SU-DHL-6 (cell line): ENCODE results near the gene XYLB.

Experiments used
- CTCF ChIP-seq: fragments of 200-600 bp; sonication (generic); IDR thresholded peaks from one replicate; pipeline ENCODE4 v1.5.1; 2017; ENCODE audit warnings: antibody characterized with exemption, mild to moderate bottlenecking, low read length, moderate library complexity; ENCODE audit not compliant: insufficient read depth, poor library complexity, severe bottlenecking
- EZH2phosphoT487 ChIP-seq: fragments of 200-600 bp; sonication (generic), shearing (Covaris generic); conservative IDR thresholded peaks from 2 replicates; pipeline ENCODE4 v1.6.1; 2018; ENCODE audit warnings: mild to moderate bottlenecking, antibody characterized with exemption, low read length, moderate library complexity, mixed read lengths

GRCh38 chr3:38374221-38374620 is 27.6 kb downstream of the XYLB start:
- no peak for TF ChIP-seq CTCF
- no peak for TF ChIP-seq EZH2phosphoT487
